NCI-H1092 (cell line): ENCODE results near the gene AGAP1.

Experiments used
- DNase-seq: peaks from one replicate; lab custom pipeline; 2025; lab: John Stamatoyannopoulos, UW

Gene AGAP1

DNA sequence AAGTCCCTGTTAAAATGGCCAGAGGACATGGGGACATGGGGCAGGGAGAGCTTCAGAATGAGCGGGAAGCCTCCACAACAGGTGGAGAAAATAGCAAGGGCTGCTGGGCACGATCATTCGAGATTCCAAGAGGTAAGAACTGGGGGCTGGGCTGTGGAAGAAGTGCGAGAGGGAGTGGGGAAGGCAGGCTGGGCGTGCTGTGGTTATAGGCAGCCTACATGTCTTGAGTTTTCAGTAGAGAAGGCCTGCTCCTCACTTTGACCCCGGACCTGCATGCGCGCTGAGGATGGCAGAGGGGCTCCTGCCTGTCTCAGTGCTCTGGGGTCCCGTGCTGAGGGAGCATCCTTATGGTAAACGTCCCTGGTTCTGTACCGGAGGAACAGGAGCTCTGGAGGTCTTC is 115.5 kb downstream of the AGAP1 start:
- DNase-seq, result no peak

DNA sequence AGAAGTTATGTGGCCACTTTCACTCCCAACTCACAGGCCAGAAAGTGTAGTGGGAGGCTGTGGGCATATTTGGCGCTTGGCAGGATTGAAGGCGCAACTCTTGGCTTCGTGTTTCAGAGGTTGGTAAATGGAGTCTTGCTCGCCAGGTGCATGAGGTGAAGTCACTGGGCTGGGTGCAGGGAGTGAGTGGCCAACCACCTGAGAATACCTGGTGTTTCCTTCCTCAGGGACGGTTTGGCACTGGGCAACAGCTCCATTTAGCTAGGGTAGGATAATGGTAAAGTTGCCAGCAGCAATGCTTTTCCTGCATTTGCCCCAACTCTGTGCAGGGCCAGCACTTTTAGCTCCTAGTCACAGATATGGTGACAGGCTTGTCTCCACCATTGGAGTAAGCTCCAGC is 115.9 kb downstream of the AGAP1 start:
- DNase-seq, result no peak

DNA sequence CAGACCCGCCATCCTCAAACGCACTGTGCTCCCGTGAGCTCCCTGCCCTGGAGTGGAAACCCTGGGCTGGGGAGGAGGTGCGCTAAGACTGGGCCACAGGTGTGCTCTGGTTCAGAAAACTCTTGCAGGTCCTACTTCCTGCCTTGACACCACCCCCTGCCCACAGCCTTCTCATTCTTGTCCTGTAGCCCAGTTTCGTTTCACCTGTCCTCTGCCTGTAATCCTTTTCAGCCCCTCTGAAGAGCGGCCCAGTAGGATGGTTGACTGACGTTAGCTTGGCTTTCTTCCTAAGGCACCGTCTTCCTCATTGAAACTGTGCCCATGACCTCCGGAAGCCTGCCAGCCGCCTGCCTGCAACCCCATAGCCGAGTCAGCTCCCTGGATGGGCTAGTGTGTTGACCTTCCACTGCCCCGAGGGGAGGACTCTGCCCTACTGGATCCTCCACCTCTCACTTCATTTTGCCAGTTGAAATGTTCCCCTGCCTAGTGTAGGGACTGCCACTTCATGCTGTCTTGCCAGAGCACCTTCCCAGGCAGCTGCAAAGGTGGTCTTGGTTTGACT is 116.9 kb downstream of the AGAP1 start:
- no peak for DNase-seq

- no peak for DNase-seq
These were observed 117.5 kb downstream of the AGAP1 start for GRCh38 chr2:235611349-235611748.

DNA sequence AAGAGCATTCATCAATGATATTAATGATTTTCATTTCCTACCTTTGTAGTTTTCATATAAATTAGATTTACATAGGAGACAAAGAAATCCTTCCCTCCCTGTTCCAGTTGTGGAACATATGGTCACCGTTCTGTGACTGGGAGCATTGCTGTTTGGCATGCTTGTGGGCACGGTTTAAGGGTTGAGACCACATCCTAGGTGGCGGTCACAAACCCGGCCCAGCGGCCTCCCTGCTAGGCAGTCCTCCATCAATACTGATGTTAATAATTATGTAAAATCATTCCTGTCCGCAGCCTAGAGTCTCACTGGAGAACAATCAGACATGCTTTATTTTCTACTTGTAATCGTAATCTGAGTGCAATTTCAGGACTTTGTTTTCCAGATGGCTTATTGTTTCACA is 117.9 kb downstream of the AGAP1 start:
- DNase-seq, result no peak

GRCh38 chr2:235612181-235612950 is 118.5 kb downstream of the AGAP1 start:
- DNase-seq, result no peak

- no peak for DNase-seq
These were observed 119.8 kb downstream of the AGAP1 start for GRCh38 chr2:235613649-235614048.

- DNase-seq, result no peak
These were observed 120.5 kb downstream of the AGAP1 start for GRCh38 chr2:235614176-235614860.

DNA sequence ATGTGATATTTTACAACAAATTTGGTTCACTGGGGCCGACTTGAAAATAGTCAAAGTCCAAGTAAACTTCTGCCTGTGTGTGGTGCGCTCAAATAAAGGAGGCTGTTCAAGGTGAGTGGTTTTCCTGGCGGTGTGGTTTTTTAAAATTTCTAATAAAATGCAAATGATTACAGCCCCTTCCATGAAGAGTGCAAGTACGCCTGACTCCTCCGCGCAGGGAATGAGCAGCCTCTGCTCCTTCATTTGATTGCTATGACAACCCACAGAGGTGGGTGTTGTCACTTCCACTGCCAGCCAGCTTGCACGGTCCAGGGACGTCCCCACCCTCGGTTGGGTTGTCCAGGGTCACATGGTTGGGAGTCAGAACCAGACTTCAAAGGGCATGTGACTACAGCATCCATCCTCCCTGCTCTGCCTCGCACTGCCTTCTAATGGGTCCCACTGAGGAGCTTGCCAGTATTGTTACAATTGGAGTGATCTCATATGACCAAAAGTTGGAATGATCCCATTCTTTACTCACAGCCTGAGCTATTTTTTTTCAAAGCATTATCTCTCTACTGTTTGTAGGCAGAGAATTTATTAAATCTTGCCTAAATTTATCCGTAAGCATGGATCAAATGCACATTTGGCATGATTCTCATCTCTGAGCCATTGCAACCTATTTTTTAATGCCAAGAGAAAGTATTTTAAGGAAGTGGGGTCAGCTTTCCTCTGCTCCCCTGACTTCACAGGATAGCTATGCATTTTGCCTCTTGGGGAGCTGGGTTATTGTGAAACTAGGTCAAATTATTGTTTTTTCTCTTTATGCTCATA is 121.3 kb downstream of the AGAP1 start:
- DNase-seq, result no peak

DNA sequence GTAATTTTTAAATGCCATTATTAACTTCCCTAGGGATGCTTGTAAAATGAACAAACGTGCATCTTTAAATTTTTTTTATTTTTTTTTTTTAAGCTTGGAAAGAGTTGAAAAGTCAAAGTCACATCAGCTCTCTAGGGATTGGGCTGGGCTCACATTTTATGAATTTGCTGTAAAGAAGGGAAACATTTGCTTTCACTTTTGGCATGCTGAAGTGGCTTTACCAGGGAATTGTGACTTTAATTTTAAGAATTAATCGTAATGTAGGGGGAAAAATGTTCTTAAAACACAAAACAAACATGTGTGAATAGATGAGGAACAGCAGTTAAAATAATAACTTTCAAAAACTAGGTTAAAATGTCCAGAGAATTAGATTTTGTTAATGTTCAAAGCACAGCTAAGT is 123.0 kb downstream of the AGAP1 start:
- DNase-seq, result no peak

DNA sequence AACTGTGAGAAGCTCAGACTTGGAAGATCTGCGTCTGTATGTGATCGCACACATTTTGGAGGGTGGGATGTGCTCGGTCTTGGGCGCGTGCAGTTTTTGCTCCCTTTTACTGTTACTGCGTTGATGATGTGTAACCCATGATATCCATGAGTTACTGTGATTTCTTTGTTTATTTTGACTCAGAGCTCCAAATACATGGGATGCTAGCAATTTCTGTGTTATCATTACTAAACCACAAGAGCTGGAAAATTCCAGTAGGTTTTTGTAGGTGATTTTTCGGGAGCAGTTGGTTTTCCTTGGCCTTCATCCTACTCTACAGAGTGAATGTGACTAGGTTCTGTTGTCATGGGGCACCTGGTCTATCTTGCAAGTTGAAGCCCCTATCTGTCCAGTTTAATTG is 124.2 kb downstream of the AGAP1 start:
- DNase-seq, result no peak

DNA sequence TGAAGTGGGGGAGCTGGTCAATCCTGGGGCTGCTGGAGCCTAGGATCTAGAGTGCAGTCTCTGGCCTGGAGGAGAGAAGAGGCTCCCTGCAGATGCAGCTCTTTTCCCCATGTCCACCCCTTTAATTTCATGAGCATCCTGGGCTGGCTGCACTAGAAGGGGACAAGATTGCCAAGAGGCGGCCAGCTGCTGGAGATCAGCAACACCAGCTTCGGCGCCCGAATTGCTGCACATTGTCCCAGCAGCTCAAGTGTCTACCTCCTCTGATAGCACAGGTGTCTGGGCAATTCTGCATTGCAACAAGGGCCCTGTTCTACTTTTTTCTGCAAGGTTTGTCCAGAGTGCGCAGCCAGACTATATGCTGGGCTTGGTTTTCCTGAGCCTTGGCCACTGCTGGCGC is 125.7 kb downstream of the AGAP1 start:
- DNase-seq, result no peak

GRCh38 chr2:235621736-235622135 is 127.9 kb downstream of the AGAP1 start:
- no peak for DNase-seq

GRCh38 chr2:235623111-235623510 is 129.3 kb downstream of the AGAP1 start:
- no peak for DNase-seq

DNA sequence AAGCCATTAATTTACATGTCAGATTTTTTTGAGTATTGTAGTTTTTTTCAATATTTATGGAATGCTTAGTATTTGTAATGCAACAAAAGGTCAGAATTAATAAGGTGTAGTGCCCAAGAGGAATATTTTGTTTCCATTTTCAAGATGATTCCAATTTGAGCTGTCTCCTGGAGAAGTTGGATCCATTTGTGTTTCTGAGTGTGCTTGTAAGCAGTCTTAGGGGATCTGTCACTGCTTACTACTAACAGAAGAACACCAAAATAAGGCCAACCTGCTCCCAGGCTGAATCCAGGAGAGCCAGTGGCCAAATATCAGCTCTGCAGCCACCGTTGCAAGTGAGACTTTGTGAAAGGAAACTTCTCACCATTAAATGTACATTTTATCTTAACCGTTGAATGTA is 129.9 kb downstream of the AGAP1 start:
- DNase-seq, result no peak

DNA sequence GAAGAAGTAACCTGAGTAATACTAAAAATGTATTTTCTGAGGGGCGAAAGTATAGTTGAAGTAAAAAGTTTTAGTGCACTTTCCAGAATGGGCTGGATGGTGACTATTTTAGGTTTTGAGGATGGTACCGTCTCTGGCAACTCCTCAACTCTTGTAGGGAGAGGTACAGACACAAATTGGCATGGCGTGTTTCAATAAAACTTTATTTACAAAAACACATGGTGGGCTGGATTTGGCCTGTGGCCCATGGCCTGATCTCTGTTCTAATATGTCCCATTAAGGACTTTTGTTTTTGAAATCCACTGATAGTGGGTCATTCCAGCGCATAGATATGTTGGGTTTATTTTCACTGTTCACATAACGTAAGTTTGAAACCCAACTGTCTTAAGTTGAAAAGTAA is 132.8 kb downstream of the AGAP1 start:
- no peak for DNase-seq

- no peak for DNase-seq
These were observed 133.8 kb downstream of the AGAP1 start for GRCh38 chr2:235627682-235628081.

GRCh38 chr2:235630718-235631296 is 137.0 kb downstream of the AGAP1 start:
- no peak for DNase-seq

GRCh38 chr2:235634435-235635158 is 140.8 kb downstream of the AGAP1 start:
- no peak for DNase-seq

DNA sequence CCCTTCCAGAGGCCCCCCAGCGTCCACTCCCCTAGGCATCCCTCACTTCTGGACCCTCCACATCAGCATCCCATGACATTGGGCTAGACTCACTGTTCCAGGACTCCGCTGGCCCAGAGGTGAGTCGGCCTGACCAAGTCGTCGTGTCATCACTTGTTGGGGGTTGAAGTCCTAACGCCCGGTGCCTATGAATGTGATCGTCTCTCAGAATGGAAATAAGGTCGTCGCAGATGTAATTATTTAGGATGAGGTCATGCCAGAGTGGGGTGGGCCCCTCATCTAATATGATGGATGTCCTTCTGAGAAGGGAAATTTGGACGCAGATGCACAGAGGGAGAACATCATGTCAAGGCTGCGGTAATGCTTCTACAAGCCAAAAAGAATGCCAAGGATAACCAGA is 142.7 kb downstream of the AGAP1 start:
- no peak for DNase-seq

DNA sequence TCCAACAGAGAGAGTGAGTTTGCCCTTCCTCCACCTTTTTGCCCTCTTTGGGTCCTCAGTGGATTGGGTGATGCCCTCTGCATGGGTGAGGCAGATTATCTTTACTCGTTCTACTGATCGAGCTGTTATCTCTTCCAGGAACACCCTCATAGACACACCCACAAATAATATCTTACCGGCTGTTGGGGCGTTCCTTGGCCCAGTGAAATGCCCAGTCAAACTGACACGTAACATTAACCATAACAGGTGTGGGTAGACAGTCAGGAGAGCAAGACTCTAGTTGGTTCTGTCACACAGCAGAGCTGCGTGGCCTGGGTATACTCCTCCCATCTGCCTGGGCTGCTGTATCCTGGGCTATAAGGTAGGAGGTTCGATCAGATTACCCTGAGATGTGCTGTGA is 144.1 kb downstream of the AGAP1 start:
- no peak for DNase-seq
